Upper lobe of left lung (tissue), 4 donors: ENCODE data around the gene DPYSL3.

Source experiments
- POLR2A ChIP-seq, 4 donors: fragments of 450-650 bp; IDR thresholded peaks; one replicate each; pipeline ENCODE4 v1.5.1; 2016 to 2017; ENCODE audit warnings: antibody characterized with exemption in 4 of 4, mild to moderate bottlenecking in 2 of 4
- TF ChIP-seq, protein P1 (sequence below), 6 experiments: fragments of 450-650 bp in 4 of 6; fragments of 200-600 bp in 2 of 6; sonication (generic) in 2 of 6; IDR thresholded peaks; one replicate each; pipeline ENCODE4 v1.5.1; 2016 to 2019; ENCODE audit warnings: antibody characterized with exemption in 6 of 6

- TF ChIP-seq, protein P1, sequence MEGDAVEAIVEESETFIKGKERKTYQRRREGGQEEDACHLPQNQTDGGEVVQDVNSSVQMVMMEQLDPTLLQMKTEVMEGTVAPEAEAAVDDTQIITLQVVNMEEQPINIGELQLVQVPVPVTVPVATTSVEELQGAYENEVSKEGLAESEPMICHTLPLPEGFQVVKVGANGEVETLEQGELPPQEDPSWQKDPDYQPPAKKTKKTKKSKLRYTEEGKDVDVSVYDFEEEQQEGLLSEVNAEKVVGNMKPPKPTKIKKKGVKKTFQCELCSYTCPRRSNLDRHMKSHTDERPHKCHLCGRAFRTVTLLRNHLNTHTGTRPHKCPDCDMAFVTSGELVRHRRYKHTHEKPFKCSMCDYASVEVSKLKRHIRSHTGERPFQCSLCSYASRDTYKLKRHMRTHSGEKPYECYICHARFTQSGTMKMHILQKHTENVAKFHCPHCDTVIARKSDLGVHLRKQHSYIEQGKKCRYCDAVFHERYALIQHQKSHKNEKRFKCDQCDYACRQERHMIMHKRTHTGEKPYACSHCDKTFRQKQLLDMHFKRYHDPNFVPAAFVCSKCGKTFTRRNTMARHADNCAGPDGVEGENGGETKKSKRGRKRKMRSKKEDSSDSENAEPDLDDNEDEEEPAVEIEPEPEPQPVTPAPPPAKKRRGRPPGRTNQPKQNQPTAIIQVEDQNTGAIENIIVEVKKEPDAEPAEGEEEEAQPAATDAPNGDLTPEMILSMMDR (IDR thresholded peaks at IDR 0.05): no peak
- TF ChIP-seq POLR2A (IDR thresholded peaks at IDR 0.05): no peak
These were observed 72.7 kb downstream of the DPYSL3 start for GRCh38 chr5:147437161-147437596.
